Keratinocyte (primary cell): ENCODE measurements around the gene AAR2. TPM values are rescaled to one million over a fixed set of nuclear protein-coding genes. Genes with fewer than 3 reads are reported as not detected.

Experiments
- DNase-seq: peaks from one replicate; pipeline ENCODE4 v3.0.0-alpha.2; 2011; ENCODE audit warnings: low read depth, missing footprints, low spot score
- FAIRE-seq: peaks from 2 replicates; lab custom pipeline; 2011; peaks lifted over from hg19 to GRCh38; lab: Jason Lieb, UNC
- H2AFZ ChIP-seq: 2 replicates; pipeline ENCODE4 v1.6.0; 2012; ENCODE audit warnings: low read length, control low read depth, inconsistent platforms; ENCODE audit not compliant: control insufficient read depth
- H3K27ac ChIP-seq: 2 replicates; pipeline ENCODE4 v1.5.1; 2011; ENCODE audit warnings: low read length; ENCODE audit not compliant: control insufficient read depth, insufficient read depth
- H3K27me3 ChIP-seq: 3 replicates; pipeline ENCODE4 v1.6.0; 2011; ENCODE audit warnings: low read length; ENCODE audit not compliant: control insufficient read depth, insufficient read depth; ENCODE audit errors: extremely low read depth
- H3K36me3 ChIP-seq, 2 experiments: 2 replicates in 1 of 2; 3 replicates in 1 of 2; pipeline ENCODE4 v1.5.1; 2011; ENCODE audit warnings: low read length in 2 of 2, mild to moderate bottlenecking in 1 of 2; ENCODE audit not compliant: control insufficient read depth in 2 of 2, insufficient read depth in 2 of 2; ENCODE audit errors: extremely low read depth in 1 of 2
- H3K4me1 ChIP-seq: 3 replicates; pipeline ENCODE4 v1.5.1; 2011; ENCODE audit warnings: low read length; ENCODE audit not compliant: control insufficient read depth, insufficient read depth; ENCODE audit errors: extremely low read depth
- H3K4me2 ChIP-seq: 3 replicates; pipeline ENCODE4 v1.6.0; 2011; ENCODE audit warnings: low read depth, low read length; ENCODE audit not compliant: control insufficient read depth, insufficient read depth; ENCODE audit errors: extremely low read depth
- H3K4me3 ChIP-seq, 3 experiments: fragments of 200-600 bp in 1 of 3; sonication (generic) in 1 of 3; 2 replicates in 2 of 3; 3 replicates in 1 of 3; pipeline ENCODE4 v1.5.1; 2011 to 2016; ENCODE audit warnings: low read length in 3 of 3, mild to moderate bottlenecking in 3 of 3, control low read depth in 2 of 3, inconsistent platforms in 1 of 3, low read depth in 1 of 3, mixed read lengths in 1 of 3, mixed run types in 1 of 3, moderate library complexity in 1 of 3; ENCODE audit not compliant: control insufficient read depth in 2 of 3, insufficient read depth in 2 of 3; ENCODE audit errors: extremely low read depth in 1 of 3
- H3K79me2 ChIP-seq: 2 replicates; pipeline ENCODE4 v1.6.0; 2012; ENCODE audit warnings: low read length; ENCODE audit not compliant: control insufficient read depth, insufficient read depth
- H3K9ac ChIP-seq: 3 replicates; pipeline ENCODE4 v1.6.0; 2011; ENCODE audit warnings: low read length; ENCODE audit not compliant: control insufficient read depth, insufficient read depth; ENCODE audit errors: extremely low read depth
- H3K9me1 ChIP-seq: 3 replicates; pipeline ENCODE4 v1.6.0; 2011; ENCODE audit warnings: low read length; ENCODE audit not compliant: control insufficient read depth, insufficient read depth; ENCODE audit errors: extremely low read depth
- H3K9me3 ChIP-seq: 2 replicates; pipeline ENCODE4 v1.5.1; 2012; ENCODE audit warnings: low read depth, low read length; ENCODE audit not compliant: control insufficient read depth
- H4K20me1 ChIP-seq: 3 replicates; pipeline ENCODE4 v1.6.0; 2011; ENCODE audit warnings: low read length; ENCODE audit not compliant: control insufficient read depth, insufficient read depth; ENCODE audit errors: extremely low read depth
- EZH2 ChIP-seq: IDR thresholded peaks from one replicate; pipeline ENCODE4 v1.6.1; 2012; ENCODE audit warnings: inconsistent platforms, mild to moderate bottlenecking, low read length, moderate library complexity
- dilution Hi-C: fragments of 300-500 bp; cut with MboI; formaldehyde crosslinking; loops from one replicate; pipeline ENCODE4 v1.7.0; 2020; ENCODE audit warnings: low sequenced_read_pairs; ENCODE audit not compliant: extremely low pct_ligation_motif_present
- polyA plus RNA-seq, 5 experiments: library from polyadenylated mRNA; depleted of rRNA in 3 of 5; stranded (reverse) in 3 of 5; stranded (forward) in 1 of 5; unstranded in 1 of 5; fragments of >200 nt; gene quantifications; 1 replicate in 1 of 5; 2 replicates in 3 of 5; 3 replicates in 1 of 5; pipeline versions ENCODE4 v1.2.1 to v1.2.3, GENCODE V29; 2011 to 2012; ENCODE audit warnings: missing spikeins in 2 of 5, low read depth in 1 of 5, low replicate concordance in 1 of 5
- TF ChIP-seq, protein P1 (sequence below), 3 experiments: IDR thresholded peaks in 1 of 3; conservative IDR thresholded peaks in 1 of 3; optimal IDR thresholded peaks in 1 of 3; 2 replicates in 2 of 3; 3 replicates in 1 of 3; pipeline versions ENCODE3 to v1.5.1; 2011; ENCODE audit warnings: low read length in 3 of 3, mild to moderate bottlenecking in 3 of 3, moderate library complexity in 2 of 3, control low read depth in 1 of 3, inconsistent platforms in 1 of 3; ENCODE audit not compliant: insufficient read depth in 2 of 3; ENCODE audit errors: extremely low read depth in 1 of 3

The AAR2 gene
- polyA plus RNA-seq, 1 donor (not counting 4 experiments of a cell fraction or from before 2014, with no cell fraction given): 20.1 TPM

DNA sequence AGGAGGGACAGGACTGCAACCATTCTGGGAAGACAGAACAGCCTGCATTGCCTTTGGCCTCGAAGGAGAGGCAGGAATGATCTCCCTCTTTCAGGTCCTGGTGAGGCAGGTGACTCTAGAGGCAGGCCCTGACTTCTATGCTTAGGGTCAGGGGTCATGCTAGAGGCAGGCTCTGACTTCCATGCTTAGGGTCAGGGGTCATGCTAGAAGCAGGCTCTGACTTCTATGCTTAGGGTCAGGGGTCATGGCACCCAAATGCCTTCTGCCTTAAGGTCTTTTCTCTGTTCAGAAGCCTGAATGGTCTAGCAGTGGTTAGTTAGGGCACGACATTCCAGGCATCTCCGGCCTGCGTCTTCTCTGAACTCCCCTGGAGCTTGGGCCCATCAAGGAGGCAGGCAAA is 35.1 kb upstream of the AAR2 start:
- TF ChIP-seq, protein P1, sequence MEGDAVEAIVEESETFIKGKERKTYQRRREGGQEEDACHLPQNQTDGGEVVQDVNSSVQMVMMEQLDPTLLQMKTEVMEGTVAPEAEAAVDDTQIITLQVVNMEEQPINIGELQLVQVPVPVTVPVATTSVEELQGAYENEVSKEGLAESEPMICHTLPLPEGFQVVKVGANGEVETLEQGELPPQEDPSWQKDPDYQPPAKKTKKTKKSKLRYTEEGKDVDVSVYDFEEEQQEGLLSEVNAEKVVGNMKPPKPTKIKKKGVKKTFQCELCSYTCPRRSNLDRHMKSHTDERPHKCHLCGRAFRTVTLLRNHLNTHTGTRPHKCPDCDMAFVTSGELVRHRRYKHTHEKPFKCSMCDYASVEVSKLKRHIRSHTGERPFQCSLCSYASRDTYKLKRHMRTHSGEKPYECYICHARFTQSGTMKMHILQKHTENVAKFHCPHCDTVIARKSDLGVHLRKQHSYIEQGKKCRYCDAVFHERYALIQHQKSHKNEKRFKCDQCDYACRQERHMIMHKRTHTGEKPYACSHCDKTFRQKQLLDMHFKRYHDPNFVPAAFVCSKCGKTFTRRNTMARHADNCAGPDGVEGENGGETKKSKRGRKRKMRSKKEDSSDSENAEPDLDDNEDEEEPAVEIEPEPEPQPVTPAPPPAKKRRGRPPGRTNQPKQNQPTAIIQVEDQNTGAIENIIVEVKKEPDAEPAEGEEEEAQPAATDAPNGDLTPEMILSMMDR (optimal IDR thresholded peaks at IDR 0.05 in 1 of 3, IDR thresholded peaks at IDR 0.05 in 1 of 3, conservative IDR thresholded peaks at IDR 0.05 in 1 of 3; ENCODE audit: extremely low read depth in 1 of 3, insufficient read depth in 2 of 3, low read length in 3 of 3): no peak
- TF ChIP-seq EZH2: no peak
- H3K4me2 ChIP-seq: no peak overlapping the region
- H3K36me3 ChIP-seq: no peaks in the 10 kb centered on the region
- no peak overlapping the region for H2AFZ ChIP-seq
- H3K27me3 ChIP-seq: peaks cover 25% of the 10 kb centered on the region
- dilution Hi-C loops: no loop called here
- no peak overlapping the region for H3K9ac ChIP-seq
- FAIRE-seq (no peak), DNase-seq (no peak)
- H3K27ac ChIP-seq: no peak overlapping the region
- peaks cover 2% of the 10 kb centered on the region for H3K9me1 ChIP-seq
- no peaks in the 10 kb centered on the region for H3K79me2 ChIP-seq
- no peaks in the 10 kb centered on the region for H4K20me1 ChIP-seq
- H3K9me3 ChIP-seq: no peaks in the 10 kb centered on the region
- no peak overlapping the region for H3K4me3 ChIP-seq
- no peaks in the 10 kb centered on the region for H3K4me1 ChIP-seq

DNA sequence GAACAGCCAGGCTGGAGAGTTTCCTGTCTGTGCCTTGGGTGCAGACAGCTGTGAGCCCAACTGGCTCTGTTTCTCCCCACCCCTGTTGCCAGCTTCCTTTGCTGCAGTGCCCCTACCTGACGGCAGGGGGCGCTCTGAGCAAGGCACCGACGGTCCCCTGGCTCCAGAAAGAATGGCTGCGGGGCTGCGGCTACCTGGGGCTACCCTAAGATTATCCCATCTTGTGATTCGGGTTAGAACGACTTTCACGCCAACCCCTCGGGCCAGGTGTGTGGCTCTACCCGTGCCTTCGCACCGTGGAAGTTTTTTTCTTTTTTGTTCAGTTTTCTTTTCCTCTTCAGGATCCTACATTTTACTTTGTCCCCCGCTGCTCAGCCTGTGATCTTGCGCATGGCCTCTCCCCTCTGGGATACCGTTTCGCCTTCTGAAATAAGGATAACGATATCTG is 33.4 kb upstream of the AAR2 start:
- Histone ChIP-seq H3K9me3 (no peaks in the 10 kb centered on the region), H3K79me2 (no peaks in the 10 kb centered on the region), H3K4me3 (no peak overlapping the region), H3K36me3 (no peaks in the 10 kb centered on the region), H3K9ac (no peak overlapping the region), H4K20me1 (no peaks in the 10 kb centered on the region), H3K9me1 (peaks cover 2% of the 10 kb centered on the region), H3K4me1 (no peaks in the 10 kb centered on the region), H3K27ac (no peak overlapping the region), H2AFZ (no peak overlapping the region), H3K27me3 (peaks cover 23% of the 10 kb centered on the region), H3K4me2 (no peak overlapping the region)
- FAIRE-seq: no peak
- DNase-seq: no peak
- dilution Hi-C loops: no loop called here
- no peak for TF ChIP-seq EZH2
- TF ChIP-seq, protein P1 (optimal IDR thresholded peaks at IDR 0.05 in 1 of 3, IDR thresholded peaks at IDR 0.05 in 1 of 3, conservative IDR thresholded peaks at IDR 0.05 in 1 of 3; ENCODE audit: extremely low read depth in 1 of 3, insufficient read depth in 2 of 3, low read length in 3 of 3): peak; percentile 97 to 100 (median 97)
